ENCODE data around the gene HDLBP. TPM values are rescaled to one million over a fixed set of nuclear protein-coding genes. Genes with fewer than 3 reads are reported as not detected.

HDLBP gene
- total RNA-seq, 1 experiment from 2014 or later = 350 TPM

- H3K4me1 ChIP-seq = 0 out of 2 replicates have a peak, but pooled peaks cover 3% of the 10 kb centered on the region
- Mint-ChIP-seq H3K36me3 (ENCODE audit: insufficient read depth, unreplicated experiment) (no peaks in the 10 kb centered on the region), H3K4me3 (ENCODE audit: unreplicated experiment) (no peak overlapping the region), H3K9me3 (ENCODE audit: unreplicated experiment) (no peaks in the 10 kb centered on the region), H3K4me1 (ENCODE audit: low read depth, unreplicated experiment) (peaks cover 29% of the 10 kb centered on the region), H3K27me3 (ENCODE audit: insufficient read depth, unreplicated experiment) (no peaks in the 10 kb centered on the region), H3K27ac (ENCODE audit: unreplicated experiment) (no peak overlapping the region)
- H3K36me3 ChIP-seq (ENCODE audit: control insufficient read depth, insufficient read depth, low read length) = no peaks in the 10 kb centered on the region
- H3K4me3 ChIP-seq (ENCODE audit: low read depth, low read length) = no peak overlapping the region
- ChIA-PET CTCF (no interaction called here), POLR2A (no interaction called here)
- no peak for DNase-seq
- BruUV-seq (replicated peaks) = no TSS peak
- no peaks in the 10 kb centered on the region for H3K9me3 ChIP-seq
- H3K27me3 ChIP-seq (replicated peaks; ENCODE audit: control insufficient read depth, insufficient read depth, low read length) = no peaks in the 10 kb centered on the region
- intact Hi-C loops (cut with micrococcal nuclease; ENCODE audit: unreplicated experiment) = no loop called here
- no peak for TF ChIP-seq CTCF (IDR thresholded peaks at IDR 0.05; ENCODE audit: insufficient read depth in 1 of 2, low read depth in 1 of 2, low read length in 1 of 2, severe bottlenecking in 1 of 2, unreplicated experiment in 1 of 2)
Observed at GRCh38 chr2:241363426-241363825, 48.0 kb upstream of the HDLBP start.

GRCh38 chr2:241359481-241360045 is 44.1 kb upstream of the HDLBP start:
- no peak for TF ChIP-seq CTCF (IDR thresholded peaks at IDR 0.05; ENCODE audit: insufficient read depth in 1 of 2, low read depth in 1 of 2, low read length in 1 of 2, severe bottlenecking in 1 of 2, unreplicated experiment in 1 of 2)
- peak overlapping the region; percentile 31 for H3K27ac Mint-ChIP-seq (ENCODE audit: unreplicated experiment)
- H3K4me1 Mint-ChIP-seq (ENCODE audit: low read depth, unreplicated experiment) = peaks cover 21% of the 10 kb centered on the region
- no peak for DNase-seq
- no peaks in the 10 kb centered on the region for H3K9me3 Mint-ChIP-seq (ENCODE audit: unreplicated experiment)
- H3K4me3 ChIP-seq (ENCODE audit: low read depth, low read length) = no peak overlapping the region
- H3K9me3 ChIP-seq = no peaks in the 10 kb centered on the region
- POLR2A ChIA-PET = no interaction called here
- no TSS peak for BruUV-seq (replicated peaks)
- H3K4me3 Mint-ChIP-seq (ENCODE audit: unreplicated experiment) = no peak overlapping the region
- H3K27me3 ChIP-seq (replicated peaks; ENCODE audit: control insufficient read depth, insufficient read depth, low read length) = no peaks in the 10 kb centered on the region
- intact Hi-C loops (cut with micrococcal nuclease; ENCODE audit: unreplicated experiment) = no loop called here
- CTCF ChIA-PET = no interaction called here
- H3K4me1 ChIP-seq = peaks cover 10% of the 10 kb centered on the region
- no peaks in the 10 kb centered on the region for H3K36me3 ChIP-seq (ENCODE audit: control insufficient read depth, insufficient read depth, low read length)
- H3K27me3 Mint-ChIP-seq (ENCODE audit: insufficient read depth, unreplicated experiment) = no peaks in the 10 kb centered on the region
- H3K36me3 Mint-ChIP-seq (ENCODE audit: insufficient read depth, unreplicated experiment) = peaks cover 6% of the 10 kb centered on the region

GRCh38 chr2:241358470-241358869 is 43.0 kb upstream of the HDLBP start:
- Histone ChIP-seq H3K4me3 (ENCODE audit: low read depth, low read length) (no peak overlapping the region), H3K4me1 (peaks cover 12% of the 10 kb centered on the region), H3K9me3 (no peaks in the 10 kb centered on the region), H3K27me3 (replicated peaks; ENCODE audit: control insufficient read depth, insufficient read depth, low read length) (no peaks in the 10 kb centered on the region), H3K36me3 (ENCODE audit: control insufficient read depth, insufficient read depth, low read length) (no peaks in the 10 kb centered on the region)
- H3K4me1 Mint-ChIP-seq (ENCODE audit: low read depth, unreplicated experiment) = peaks cover 21% of the 10 kb centered on the region
- peaks cover 11% of the 10 kb centered on the region for H3K36me3 Mint-ChIP-seq (ENCODE audit: insufficient read depth, unreplicated experiment)
- DNase-seq = no peak
- TSS peak; percentile 10 for BruUV-seq (replicated peaks)
- H3K27ac Mint-ChIP-seq (ENCODE audit: unreplicated experiment) = peak overlapping the region; percentile 66
- no peaks in the 10 kb centered on the region for H3K27me3 Mint-ChIP-seq (ENCODE audit: insufficient read depth, unreplicated experiment)
- H3K9me3 Mint-ChIP-seq (ENCODE audit: unreplicated experiment) = no peaks in the 10 kb centered on the region
- intact Hi-C loops (cut with micrococcal nuclease; ENCODE audit: unreplicated experiment) = no loop called here
- CTCF ChIA-PET = interaction anchor here (0.8 kb wide), 1 partner anchor 34 kb away, joined by 4 read pairs; no protein-coding TSS in a partner anchor
- no peak for TF ChIP-seq CTCF (IDR thresholded peaks at IDR 0.05; ENCODE audit: insufficient read depth in 1 of 2, low read depth in 1 of 2, low read length in 1 of 2, severe bottlenecking in 1 of 2, unreplicated experiment in 1 of 2)
- POLR2A ChIA-PET = no interaction called here
- H3K4me3 Mint-ChIP-seq (ENCODE audit: unreplicated experiment) = no peak overlapping the region

Measured in Caco-2 (cell line).